Stimulated activated CD8-positive, alpha-beta memory T cell treated with anti-CD3 and anti-CD28 coated beads, Interleukin-4, amount 100 ng/mL, for 1 hour (primary cell): ENCODE data around the gene MKNK1.

Experiments used
- DNase-seq, 2 donors: peaks; one replicate each; pipeline ENCODE4 v3.0.0-alpha.2; 2020; ENCODE audit warnings: low read depth in 2 of 2, low spot score in 1 of 2

MKNK1 gene

GRCh38 chr1:46599059-46599970 lies 4.8 kb downstream of the MKNK1 start:
- DNase-seq, result no peak

GRCh38 chr1:46596846-46597245 lies 7.2 kb downstream of the MKNK1 start:
- DNase-seq, result no peak

GRCh38 chr1:46596036-46596435 lies 8.0 kb downstream of the MKNK1 start:
- no peak for DNase-seq

- no peak for DNase-seq
Measured at GRCh38 chr1:46595127-46595526, 8.9 kb downstream of the MKNK1 start.

GRCh38 chr1:46594063-46594462 lies 10.0 kb downstream of the MKNK1 start:
- no peak for DNase-seq

GRCh38 chr1:46592823-46593222 lies 11.2 kb downstream of the MKNK1 start:
- no peak for DNase-seq

GRCh38 chr1:46589529-46589928 lies 14.5 kb downstream of the MKNK1 start:
- no peak for DNase-seq

- DNase-seq, result no peak
Measured at GRCh38 chr1:46587069-46587468, 17.0 kb downstream of the MKNK1 start.

- DNase-seq, result no peak
Measured at GRCh38 chr1:46585312-46585938, 18.6 kb downstream of the MKNK1 start.

- no peak for DNase-seq
Measured at GRCh38 chr1:46583494-46583893, 20.6 kb downstream of the MKNK1 start.

GRCh38 chr1:46582972-46583371 lies 21.1 kb downstream of the MKNK1 start:
- DNase-seq, result no peak

GRCh38 chr1:46581681-46582455 lies 22.2 kb downstream of the MKNK1 start:
- DNase-seq, result no peak

- DNase-seq, result no peak
Measured at GRCh38 chr1:46580140-46580903, 23.7 kb downstream of the MKNK1 start.

- no peak for DNase-seq
Measured at GRCh38 chr1:46577671-46578070, 26.4 kb downstream of the MKNK1 start.

GRCh38 chr1:46576596-46576995 lies 27.5 kb downstream of the MKNK1 start:
- DNase-seq, result no peak

- no peak for DNase-seq
Measured at GRCh38 chr1:46575778-46576177, 28.3 kb downstream of the MKNK1 start.

- DNase-seq, result no peak
Measured at GRCh38 chr1:46575300-46575699, 28.8 kb downstream of the MKNK1 start.

- no peak for DNase-seq
Measured at GRCh38 chr1:46571691-46572225, 32.3 kb downstream of the MKNK1 start.

- DNase-seq, result no peak
Measured at GRCh38 chr1:46569884-46570725, 34.0 kb downstream of the MKNK1 start.

GRCh38 chr1:46569116-46569515 lies 35.0 kb downstream of the MKNK1 start:
- no peak for DNase-seq
